Thyroid gland (tissue), 4 donors: ENCODE measurements around the gene PLEKHA7.

Source experiments
- CTCF ChIP-seq, 6 experiments: fragments of 200-600 bp in 3 of 6; fragments of 450-650 bp in 3 of 6; sonication (generic) in 3 of 6; IDR thresholded peaks; one replicate each; pipeline ENCODE4 v1.5.1; 2016 to 2019; ENCODE audit warnings: antibody characterized with exemption in 6 of 6, mild to moderate bottlenecking in 2 of 6, inconsistent platforms in 1 of 6, moderate library complexity in 1 of 6
- POLR2A ChIP-seq, 2 donors: fragments of 450-650 bp; IDR thresholded peaks; one replicate each; pipeline ENCODE4 v1.6.1; 2017; ENCODE audit warnings: antibody characterized with exemption in 2 of 2, mild to moderate bottlenecking in 2 of 2, moderate library complexity in 1 of 2

GRCh38 chr11:16749666-16750065, 264.5 kb downstream of the PLEKHA7 start:
- TF ChIP-seq CTCF (IDR thresholded peaks at IDR 0.05): no peak
- TF ChIP-seq POLR2A (IDR thresholded peaks at IDR 0.05): no peak
